IPS-NIHi7 (cell line): ENCODE measurements around the gene HAPLN3.

Experiments
- DNase-seq: peaks from one replicate; pipeline ENCODE4 v3.0.0; 2012; ENCODE audit warnings: mixed read lengths; ENCODE audit errors: extremely low spot score

Gene HAPLN3

DNA sequence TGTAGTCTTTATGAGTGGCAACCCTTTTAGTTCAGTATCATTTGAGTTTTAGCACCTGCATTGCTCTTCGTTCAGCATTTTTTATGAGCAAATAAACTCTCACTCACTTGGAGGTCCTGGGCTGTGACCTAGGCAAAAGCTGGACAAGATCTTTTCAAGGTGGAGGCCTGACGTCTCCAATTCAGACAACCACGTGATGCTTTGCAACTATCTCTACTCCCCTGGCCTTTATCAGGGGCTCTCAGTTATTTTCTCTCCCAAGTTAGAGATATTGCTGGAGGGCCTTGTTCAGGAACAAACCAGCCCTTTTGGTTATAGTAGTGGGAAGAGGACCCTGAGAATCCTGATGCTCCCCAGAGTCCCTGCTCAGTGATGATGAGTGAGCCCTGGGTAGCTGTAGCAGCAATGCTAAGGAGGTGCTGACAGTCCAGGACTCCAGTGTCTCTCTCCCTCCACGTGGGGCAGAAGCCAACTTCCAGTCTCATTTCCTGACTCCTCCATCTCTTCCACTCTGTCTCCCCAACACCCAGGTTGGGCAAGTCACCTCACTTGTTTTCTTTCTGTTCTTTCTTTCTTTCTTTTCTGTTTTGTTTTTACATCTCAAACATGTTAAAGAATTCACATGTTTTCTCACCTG, 30.4 kb downstream of the HAPLN3 start:
- DNase-seq: no peak

DNA sequence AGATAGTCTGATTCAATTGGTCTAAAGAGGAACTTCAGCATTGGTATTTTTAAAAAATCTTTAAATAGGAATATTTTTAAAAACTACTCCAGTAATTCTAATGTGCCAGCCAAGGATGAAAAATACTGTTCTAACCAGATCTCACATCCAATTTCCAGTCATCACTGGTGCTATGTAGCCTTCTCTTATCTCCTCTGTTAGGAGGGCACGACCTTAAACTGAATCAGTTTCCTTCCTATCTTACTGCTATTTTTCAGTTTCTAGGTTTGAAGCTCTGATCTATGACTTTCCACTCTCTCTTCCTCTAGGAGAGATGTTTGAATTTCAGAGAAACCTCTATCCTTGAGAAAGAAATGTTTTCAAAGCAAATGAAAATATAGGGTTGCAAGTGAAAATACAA, 31.9 kb downstream of the HAPLN3 start:
- no peak for DNase-seq

DNA sequence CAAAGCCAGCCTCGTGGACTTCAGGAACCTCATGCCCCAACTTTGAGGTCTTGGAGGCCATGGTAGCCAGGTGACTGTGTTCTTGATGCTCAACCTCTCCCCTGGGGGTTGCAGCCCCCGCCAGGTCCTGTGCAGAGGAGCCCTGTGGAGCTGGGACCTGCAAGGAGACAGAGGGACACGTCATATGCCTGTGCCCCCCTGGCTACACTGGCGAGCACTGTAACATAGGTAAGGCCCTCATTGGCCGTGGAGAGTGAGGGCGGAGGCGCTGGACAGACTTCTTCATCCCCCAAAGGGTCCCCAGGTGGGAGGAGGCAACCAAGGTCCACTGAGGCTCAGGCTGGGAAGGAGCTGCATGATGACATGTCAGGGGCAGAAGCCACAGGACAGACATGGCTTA, 35.1 kb downstream of the HAPLN3 start:
- no peak for DNase-seq

DNA sequence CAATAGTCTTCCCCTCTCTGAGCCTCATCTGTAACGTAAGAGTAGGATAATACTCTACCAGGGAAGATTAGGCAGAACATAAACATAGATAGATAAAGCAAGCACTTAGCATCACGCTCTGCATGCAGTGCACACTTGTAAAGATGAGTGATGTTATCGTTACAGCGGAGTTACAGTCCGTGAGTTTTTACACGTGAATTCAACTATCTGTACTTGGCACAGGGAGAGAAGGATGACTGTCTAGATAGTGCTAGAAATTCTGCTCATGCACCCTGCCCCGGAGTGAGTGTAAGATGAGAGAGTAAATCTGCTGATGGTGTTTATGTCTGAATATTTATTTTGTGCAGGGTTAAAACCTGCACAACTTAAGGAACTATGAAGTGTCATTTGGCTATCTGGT, 35.8 kb downstream of the HAPLN3 start:
- DNase-seq: no peak

DNA sequence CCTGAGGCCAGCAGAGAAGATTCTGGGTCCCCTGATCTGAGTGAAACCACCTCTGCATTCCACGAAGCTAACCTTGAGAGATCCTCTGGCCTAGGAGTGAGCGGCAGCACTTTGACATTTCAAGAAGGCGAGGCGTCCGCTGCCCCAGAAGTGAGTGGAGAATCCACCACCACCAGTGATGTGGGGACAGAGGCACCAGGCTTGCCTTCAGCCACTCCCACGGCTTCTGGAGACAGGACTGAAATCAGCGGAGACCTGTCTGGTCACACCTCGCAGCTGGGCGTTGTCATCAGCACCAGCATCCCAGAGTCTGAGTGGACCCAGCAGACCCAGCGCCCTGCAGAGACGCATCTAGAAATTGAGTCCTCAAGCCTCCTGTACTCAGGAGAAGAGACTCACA, 36.4 kb downstream of the HAPLN3 start:
- no peak for DNase-seq

DNA sequence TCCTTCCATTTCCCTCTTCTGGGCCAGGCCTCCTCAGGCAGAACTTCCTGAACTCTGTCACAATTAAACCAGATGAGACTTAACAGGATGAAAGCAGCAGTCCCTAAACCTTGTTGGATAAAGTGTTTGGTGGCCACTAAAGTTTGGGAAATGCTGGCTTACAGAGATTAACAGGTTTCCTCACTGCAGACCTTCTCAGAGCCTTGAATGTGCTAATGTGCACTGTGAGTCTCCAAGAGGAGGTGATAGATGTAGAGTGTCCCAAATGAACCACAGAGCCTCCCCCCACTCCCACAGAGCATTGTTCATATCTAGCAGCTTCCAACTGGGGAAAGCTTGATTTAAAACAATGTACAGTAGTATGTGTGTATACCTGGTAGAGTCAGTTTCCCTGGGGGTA, 42.9 kb downstream of the HAPLN3 start:
- DNase-seq: no peak

DNA sequence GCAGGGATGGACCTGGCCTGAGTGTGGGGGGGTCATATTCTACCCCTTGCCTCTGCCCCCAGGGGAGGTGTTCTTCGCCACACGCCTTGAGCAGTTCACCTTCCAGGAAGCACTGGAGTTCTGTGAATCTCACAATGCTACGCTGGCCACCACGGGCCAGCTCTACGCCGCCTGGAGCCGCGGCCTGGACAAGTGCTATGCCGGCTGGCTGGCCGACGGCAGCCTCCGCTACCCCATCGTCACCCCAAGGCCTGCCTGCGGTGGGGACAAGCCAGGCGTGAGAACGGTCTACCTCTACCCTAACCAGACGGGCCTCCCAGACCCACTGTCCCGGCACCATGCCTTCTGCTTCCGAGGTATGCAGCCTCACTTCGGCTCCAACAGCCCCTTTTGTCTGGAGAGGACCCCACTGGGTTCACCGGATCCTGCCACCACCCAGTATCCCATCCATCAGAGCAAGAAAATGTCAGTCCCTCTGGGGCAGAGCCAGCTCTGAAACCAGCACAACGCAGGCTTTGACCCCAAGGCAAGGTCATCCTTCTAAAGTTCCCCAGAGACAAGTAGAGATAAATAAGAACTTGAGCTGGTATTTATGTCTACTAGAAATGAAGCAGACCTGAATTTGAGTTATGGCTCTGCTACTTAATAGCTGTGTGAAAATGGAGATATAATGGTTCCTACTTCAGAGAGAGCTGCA, 45.8 kb downstream of the HAPLN3 start:
- no peak for DNase-seq

DNA sequence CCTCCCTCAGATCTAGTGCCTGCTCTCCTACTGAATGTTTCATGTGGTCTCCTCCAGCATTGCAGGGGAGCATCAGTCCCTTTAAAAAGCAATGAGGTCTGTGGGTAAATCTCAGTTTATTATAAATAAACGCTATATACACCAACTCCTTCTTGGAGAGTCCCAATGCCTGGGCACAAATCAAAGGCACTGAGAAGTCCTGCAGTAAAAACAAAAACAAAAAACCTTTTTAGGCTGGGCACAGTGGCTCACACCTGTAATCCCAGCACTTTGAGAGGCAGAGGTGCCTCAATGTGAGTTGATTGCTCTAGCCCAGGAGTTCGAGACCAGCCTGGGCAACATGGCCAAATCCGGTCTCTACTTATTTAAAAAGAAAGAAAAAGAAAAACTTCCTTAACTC, 47.1 kb downstream of the HAPLN3 start:
- no peak for DNase-seq

DNA sequence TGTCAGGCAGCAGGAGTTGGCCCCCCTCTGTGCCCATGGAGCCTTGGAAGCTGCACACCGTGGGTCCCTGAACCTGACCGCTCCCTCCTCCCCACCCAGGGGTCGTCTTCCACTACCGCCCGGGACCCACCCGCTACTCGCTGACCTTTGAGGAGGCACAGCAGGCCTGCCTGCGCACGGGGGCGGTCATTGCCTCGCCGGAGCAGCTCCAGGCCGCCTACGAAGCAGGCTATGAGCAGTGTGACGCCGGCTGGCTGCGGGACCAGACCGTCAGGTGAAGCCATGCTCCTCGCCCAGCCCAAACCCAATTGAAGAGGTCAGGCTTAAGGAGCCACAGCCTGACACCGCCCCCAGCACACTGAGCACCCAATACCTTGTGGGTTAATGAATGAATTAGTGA, 48.2 kb downstream of the HAPLN3 start:
- no peak for DNase-seq

DNA sequence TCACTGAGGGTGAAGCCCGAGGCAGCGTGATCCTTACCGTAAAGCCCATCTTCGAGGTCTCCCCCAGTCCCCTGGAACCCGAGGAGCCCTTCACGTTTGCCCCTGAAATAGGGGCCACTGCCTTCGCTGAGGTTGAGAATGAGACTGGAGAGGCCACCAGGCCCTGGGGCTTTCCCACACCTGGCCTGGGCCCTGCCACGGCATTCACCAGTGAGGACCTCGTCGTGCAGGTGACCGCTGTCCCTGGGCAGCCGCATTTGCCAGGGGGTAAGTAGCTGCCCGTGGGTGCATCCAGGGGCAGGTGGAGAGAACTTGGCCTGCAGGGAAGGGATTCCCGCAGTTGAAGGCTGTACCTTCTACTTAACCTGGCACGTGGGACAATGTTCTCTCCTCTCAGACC, 49.7 kb downstream of the HAPLN3 start:
- DNase-seq: no peak

DNA sequence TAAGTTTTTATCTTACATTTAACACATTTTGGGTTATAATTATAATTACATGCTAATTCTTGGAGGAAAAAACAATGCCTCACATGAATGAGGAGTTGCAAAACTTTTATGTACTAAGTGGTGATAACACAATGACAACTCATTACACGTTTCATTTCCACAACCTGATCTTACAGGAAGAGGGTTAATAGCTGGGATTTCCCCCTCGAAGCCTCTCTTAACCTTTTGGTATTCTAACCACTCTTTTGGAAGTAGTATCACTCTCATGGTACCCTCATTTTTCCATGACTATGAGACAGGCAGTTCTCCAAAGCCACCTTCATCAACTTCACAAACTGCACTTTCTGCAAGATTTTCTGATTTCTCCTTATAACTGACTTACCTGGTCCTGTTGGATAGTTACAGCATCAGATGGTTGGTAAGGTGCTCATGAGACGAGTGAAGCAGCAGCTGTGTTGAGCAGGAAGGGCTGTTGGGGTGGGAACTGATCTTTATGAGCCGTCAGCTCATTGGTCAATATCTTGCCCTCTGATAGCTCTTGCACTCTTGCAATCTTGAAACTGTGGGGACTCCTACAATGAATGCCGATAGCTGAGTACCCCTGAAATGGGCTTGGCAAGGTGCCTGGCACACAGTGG, 50.5 kb downstream of the HAPLN3 start:
- no peak for DNase-seq

DNA sequence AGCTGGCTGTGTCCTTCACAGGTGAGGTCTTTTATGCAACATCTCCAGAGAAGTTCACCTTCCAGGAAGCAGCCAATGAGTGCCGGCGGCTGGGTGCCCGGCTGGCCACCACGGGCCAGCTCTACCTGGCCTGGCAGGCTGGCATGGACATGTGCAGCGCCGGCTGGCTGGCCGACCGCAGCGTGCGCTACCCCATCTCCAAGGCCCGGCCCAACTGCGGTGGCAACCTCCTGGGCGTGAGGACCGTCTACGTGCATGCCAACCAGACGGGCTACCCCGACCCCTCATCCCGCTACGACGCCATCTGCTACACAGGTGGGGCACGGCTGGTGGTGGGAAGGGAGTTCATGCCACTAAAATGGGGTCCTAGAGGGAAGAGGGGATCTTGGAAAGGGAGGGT, 52.0 kb downstream of the HAPLN3 start:
- DNase-seq: no peak

DNA sequence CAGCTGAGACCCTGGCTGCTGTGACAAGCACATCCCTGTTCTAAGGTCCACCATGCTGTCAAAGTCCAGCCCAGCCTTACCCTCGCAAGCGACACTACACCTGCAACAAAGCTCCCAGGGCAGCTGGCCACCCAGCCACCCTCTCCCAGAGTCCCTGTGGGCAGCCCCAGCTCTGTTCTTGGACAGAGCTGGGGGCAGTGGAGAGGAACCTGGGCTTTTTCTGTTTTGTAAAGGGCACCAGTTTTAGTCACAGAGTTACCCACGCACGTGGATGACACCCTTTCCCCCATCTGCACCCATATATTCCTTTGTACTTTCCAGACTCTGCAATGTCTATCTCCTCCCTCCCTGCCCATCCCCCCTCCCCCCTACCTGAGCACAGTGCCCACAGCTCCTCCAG, 53.2 kb downstream of the HAPLN3 start:
- DNase-seq: no peak

DNA sequence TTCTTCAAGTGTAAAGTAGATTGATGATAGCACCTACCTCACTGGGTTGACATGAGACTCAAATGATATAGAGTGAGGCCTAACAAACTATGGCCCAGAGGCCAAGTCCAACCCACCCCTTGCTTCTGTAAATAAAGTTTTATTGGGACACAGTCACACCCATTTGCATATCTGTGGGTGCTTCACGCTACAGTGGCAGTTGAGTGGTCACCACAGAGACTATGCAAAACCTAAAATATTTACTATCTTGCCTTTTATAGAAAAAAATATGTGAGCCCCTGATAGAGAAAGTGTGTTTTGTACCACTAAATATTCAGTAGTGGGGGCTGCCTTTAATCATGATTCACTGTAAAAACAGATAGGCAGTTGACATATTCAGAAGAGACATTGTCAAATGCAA, 54.1 kb downstream of the HAPLN3 start:
- DNase-seq: no peak

DNA sequence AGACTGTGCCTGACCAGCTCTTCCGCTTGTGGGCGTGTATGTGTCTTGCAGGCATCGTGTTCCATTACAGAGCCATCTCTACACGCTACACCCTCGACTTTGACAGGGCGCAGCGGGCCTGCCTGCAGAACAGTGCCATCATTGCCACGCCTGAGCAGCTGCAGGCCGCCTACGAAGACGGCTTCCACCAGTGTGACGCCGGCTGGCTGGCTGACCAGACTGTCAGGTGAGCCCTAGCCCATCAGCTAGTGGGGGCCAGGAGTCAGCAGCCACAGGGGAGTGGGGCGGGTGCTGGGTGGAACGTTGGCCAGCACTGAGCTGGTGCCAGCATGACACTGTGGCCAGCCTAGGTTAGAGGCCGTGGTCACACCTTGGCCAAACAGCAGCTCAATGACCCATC, 55.4 kb downstream of the HAPLN3 start:
- no peak for DNase-seq

DNA sequence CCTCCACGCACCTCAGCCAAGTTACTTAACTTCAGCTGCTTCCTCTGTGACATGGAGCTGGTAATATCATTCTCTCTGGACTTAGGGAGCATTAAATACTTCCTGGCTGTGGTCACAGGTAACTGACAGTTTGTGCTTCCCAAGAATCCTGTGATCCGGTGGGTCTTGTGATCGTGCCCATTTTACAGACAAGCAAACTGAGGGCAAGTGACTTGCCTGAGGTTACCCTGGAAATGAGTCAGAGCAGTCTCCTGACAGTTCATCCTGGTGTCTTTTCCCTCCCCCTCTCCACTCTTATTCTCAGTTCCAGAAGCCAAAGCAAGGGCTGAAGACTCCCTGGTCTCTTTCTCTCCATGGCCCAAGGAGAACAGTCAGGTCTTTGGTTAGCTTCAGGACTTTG, 56.2 kb downstream of the HAPLN3 start:
- no peak for DNase-seq

DNA sequence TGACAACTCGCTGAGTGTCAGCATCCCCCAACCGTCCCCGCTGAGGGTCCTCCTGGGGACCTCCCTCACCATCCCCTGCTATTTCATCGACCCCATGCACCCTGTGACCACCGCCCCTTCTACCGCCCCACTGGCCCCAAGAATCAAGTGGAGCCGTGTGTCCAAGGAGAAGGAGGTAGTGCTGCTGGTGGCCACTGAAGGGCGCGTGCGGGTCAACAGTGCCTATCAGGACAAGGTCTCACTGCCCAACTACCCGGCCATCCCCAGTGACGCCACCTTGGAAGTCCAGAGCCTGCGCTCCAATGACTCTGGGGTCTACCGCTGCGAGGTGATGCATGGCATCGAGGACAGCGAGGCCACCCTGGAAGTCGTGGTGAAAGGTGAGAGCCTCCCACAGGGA, 56.7 kb downstream of the HAPLN3 start:
- no peak for DNase-seq

DNA sequence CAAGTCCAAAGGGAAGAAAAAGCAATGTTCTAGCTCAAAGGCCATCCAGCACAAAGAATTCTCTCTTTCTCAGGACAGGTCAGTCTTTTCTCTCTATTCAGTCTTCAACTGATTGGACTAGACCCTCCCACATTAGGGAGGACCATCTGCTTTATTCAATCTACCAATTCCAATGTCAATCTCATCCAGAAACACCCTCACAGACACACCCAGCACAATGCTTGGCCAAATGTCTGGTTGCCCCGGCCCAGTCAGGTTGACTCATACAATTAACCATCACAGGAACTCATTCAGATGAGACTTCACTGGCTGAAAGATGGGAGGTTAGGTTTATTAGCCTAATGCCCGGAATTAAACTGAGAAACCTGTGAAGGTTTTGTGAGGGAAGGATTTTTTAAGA, 59.7 kb downstream of the HAPLN3 start:
- DNase-seq: no peak

DNA sequence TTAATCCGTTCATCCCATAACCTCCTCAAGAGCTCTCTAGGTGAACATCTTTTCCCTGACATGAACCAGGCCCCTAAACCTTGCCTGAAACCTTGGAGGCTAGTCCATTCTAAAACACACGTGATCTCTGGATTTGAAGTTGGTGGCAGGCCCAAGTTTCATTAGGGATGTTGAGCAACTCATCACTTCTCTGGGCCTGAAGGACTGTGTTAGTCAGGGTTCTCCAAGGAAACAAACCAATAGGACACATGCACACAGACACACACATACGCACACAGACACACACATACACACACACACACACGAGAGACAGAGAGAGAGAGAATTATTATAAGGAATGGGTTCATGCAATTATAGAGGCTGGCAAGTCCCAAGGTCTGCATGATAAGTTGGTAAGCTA, 60.2 kb downstream of the HAPLN3 start:
- DNase-seq: no peak

DNA sequence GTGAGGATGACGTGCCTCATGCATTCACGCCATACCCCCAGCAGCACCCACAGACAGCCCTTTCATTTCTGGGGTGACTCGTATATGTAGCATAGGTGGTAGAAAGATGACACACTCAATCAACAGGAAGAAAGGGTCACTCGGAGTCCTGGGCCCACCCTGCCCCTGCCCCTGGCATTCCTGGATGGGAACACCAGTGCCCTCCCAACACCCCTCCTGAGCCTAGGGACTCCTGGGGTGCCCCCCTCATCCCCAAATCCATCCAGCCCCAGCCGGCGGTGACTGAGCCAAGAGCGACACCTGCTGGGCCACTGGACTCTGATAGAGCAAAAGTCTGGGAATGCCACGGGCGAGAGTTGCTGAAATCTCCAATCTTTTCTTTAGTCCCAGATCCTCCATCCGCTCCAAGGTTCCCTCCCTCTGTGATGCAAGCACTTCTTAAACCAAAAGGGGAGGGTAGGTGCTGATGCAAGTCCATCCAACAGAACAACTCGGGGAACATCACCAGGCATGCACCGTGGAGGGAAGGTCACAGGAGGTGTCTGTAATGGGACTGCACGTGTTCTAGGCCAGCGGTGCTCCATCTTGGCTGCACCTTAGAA, 61.0 kb downstream of the HAPLN3 start:
- DNase-seq: peak; percentile 82

DNA sequence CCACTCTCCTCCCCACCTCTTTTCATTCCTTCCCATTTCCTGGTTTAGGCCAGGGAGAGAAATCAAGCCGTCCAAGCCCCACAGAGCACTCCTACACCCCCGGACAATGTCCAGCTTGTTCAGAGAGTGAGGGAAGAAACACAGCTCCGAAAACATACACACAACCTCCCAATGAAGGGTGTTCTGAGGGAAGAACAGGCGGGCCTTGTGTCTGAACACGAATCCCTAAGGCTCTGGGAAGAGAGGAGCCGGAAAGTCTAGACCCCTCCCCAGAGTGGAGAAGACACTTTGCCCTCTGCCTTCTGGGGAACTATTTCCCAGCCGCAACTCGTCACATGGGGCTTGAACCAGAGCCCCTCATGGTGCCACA, 61.6 kb downstream of the HAPLN3 start:
- no peak for DNase-seq

DNA sequence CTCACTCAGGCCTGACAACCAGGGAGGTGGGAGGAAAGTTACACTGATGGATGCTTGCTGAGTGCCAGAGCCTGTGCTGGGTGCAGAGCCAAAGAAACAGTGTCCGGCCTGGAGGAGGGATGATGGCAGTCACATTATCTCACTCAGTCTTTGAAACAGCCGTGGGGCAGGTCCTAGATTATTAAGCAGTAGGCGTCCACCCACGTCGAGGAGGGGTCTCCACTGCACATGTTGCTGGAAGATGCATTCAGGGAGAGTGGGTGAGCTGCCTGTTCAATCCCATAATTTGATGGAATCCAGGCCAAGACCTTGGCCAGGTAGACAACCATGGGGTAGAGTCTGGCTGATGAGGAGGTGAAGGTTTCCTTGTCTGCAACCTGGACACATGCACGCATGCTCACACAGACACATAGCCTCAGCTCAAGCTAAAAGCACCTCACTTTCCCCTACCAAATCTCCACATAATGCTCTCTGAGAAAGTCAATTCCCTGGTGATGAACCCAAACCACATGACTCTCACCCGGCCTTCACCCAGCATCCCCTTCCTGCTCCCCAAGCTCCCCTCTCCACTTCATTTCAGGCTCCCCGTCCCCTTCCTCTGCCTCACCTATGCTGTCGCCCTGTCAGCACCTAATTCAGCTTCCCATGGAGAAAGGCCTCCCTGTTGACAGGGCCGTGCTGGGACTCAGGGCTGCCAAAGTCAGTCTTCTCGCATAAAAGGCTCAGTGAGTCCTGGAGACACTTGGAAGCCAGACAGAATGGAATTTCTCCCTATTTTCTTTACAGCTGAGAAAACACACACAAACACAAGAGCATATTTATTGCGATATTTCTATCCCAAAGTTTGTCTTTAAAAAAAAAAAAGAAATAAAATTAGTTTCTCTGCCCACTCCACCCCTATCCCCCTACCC, 62.3 kb downstream of the HAPLN3 start:
- no peak for DNase-seq
